BJ (cell line): Measurements from ENCODE around the gene SOX1. TPM values are rescaled to one million over a fixed set of nuclear protein-coding genes. Genes with fewer than 3 reads are reported as not detected.

ENCODE experiments used
- CTCF ChIA-PET: fragments of 350-600 bp; formaldehyde crosslinking; extraction: SDS; loops from one replicate; lab custom pipeline; 2021; ENCODE audit warnings: antibody characterized with exemption, inconsistent platforms; lab: Yijun Ruan, JAX
- POLR2A ChIA-PET: fragments of 300-600 bp; sonication (Branson Sonifier 250); formaldehyde crosslinking; extraction: SDS; loops from one replicate; lab custom pipeline; 2021; ENCODE audit warnings: antibody characterized with exemption; lab: Charles Lee
- DNase-seq: peaks from one replicate; pipeline ENCODE4 v3.0.0-alpha.2; 2011; ENCODE audit warnings: low read depth
- H3K27me3 ChIP-seq: 2 replicates; pipeline ENCODE4 v1.6.0; 2011; ENCODE audit warnings: low read length; ENCODE audit not compliant: control insufficient read depth, insufficient read depth
- H3K36me3 ChIP-seq: 2 replicates; pipeline ENCODE4 v1.5.1; 2011; ENCODE audit warnings: low read length; ENCODE audit not compliant: control insufficient read depth, insufficient read depth
- H3K4me3 ChIP-seq: 2 replicates; pipeline ENCODE4 v1.5.1; 2011; ENCODE audit warnings: low read depth, mild to moderate bottlenecking, control low read depth, low read length
- CTCF ChIP-seq: IDR thresholded peaks from 2 replicates; pipeline ENCODE4 v1.5.1; 2011; ENCODE audit warnings: low read depth, mild to moderate bottlenecking, control low read depth, inconsistent platforms, low read length, moderate library complexity; ENCODE audit not compliant: insufficient read depth
- polyA plus RNA-seq: library from polyadenylated mRNA; depleted of rRNA; stranded (reverse); fragments of >200 nt; gene quantifications from 2 replicates; pipeline ENCODE4 v1.2.3, GENCODE V29; 2011

The SOX1 gene
- polyA plus RNA-seq, 1 experiment: not detected

GRCh38 chr13:112032186-112032993, 34.6 kb upstream of the SOX1 start:
- no peak for DNase-seq
- ChIA-PET CTCF (no interaction called here), POLR2A (no interaction called here)
- Histone ChIP-seq H3K27me3 (no peaks in the 10 kb centered on the region), H3K36me3 (no peaks in the 10 kb centered on the region), H3K4me3 (no peak overlapping the region)
- TF ChIP-seq CTCF: no peak

- H3K4me3 ChIP-seq: no peak overlapping the region
- no peak for TF ChIP-seq CTCF
- no peaks in the 10 kb centered on the region for H3K27me3 ChIP-seq
- ChIA-PET CTCF (no interaction called here), POLR2A (no interaction called here)
- DNase-seq: no peak
- H3K36me3 ChIP-seq: no peaks in the 10 kb centered on the region
Measured at GRCh38 chr13:112034231-112034630, 32.7 kb upstream of the SOX1 start.

GRCh38 chr13:112034846-112035245, 32.1 kb upstream of the SOX1 start:
- no peak for DNase-seq
- CTCF ChIA-PET: no interaction called here
- H3K27me3 ChIP-seq: no peaks in the 10 kb centered on the region
- H3K4me3 ChIP-seq: no peak overlapping the region
- H3K36me3 ChIP-seq: no peaks in the 10 kb centered on the region
- TF ChIP-seq CTCF: no peak
- POLR2A ChIA-PET: no interaction called here

- no peak for DNase-seq
- POLR2A ChIA-PET: no interaction called here
- Histone ChIP-seq H3K27me3 (no peaks in the 10 kb centered on the region), H3K36me3 (no peaks in the 10 kb centered on the region), H3K4me3 (no peak overlapping the region)
- CTCF ChIA-PET: no interaction called here
- no peak for TF ChIP-seq CTCF
Measured at GRCh38 chr13:112042496-112042895, 24.5 kb upstream of the SOX1 start.

- POLR2A ChIA-PET: no interaction called here
- no peak for DNase-seq
- Histone ChIP-seq H3K36me3 (no peaks in the 10 kb centered on the region), H3K4me3 (no peak overlapping the region), H3K27me3 (peaks cover 22% of the 10 kb centered on the region)
- CTCF ChIA-PET: no interaction called here
- no peak for TF ChIP-seq CTCF
Measured at GRCh38 chr13:112052213-112052612, 14.7 kb upstream of the SOX1 start.
